OCI-LY1 (cell line): ENCODE results near the gene POLR1A.

Experiments
- EZH2 ChIP-seq: fragments of 200-600 bp; sonication (generic), shearing (Covaris generic); IDR thresholded peaks from 2 replicates; pipeline ENCODE4 v1.8.0; 2017; ENCODE audit warnings: borderline replicate concordance, mixed run types, mild to moderate bottlenecking, antibody characterized with exemption, low read length, moderate library complexity, mixed read lengths
- TF ChIP-seq, protein P1 (sequence below): fragments of 200-600 bp; sonication (generic), shearing (Covaris generic); IDR thresholded peaks from 2 replicates; pipeline ENCODE4 v1.5.1; 2017; ENCODE audit warnings: mild to moderate bottlenecking, antibody characterized with exemption, low read length, moderate library complexity, mixed read lengths

DNA sequence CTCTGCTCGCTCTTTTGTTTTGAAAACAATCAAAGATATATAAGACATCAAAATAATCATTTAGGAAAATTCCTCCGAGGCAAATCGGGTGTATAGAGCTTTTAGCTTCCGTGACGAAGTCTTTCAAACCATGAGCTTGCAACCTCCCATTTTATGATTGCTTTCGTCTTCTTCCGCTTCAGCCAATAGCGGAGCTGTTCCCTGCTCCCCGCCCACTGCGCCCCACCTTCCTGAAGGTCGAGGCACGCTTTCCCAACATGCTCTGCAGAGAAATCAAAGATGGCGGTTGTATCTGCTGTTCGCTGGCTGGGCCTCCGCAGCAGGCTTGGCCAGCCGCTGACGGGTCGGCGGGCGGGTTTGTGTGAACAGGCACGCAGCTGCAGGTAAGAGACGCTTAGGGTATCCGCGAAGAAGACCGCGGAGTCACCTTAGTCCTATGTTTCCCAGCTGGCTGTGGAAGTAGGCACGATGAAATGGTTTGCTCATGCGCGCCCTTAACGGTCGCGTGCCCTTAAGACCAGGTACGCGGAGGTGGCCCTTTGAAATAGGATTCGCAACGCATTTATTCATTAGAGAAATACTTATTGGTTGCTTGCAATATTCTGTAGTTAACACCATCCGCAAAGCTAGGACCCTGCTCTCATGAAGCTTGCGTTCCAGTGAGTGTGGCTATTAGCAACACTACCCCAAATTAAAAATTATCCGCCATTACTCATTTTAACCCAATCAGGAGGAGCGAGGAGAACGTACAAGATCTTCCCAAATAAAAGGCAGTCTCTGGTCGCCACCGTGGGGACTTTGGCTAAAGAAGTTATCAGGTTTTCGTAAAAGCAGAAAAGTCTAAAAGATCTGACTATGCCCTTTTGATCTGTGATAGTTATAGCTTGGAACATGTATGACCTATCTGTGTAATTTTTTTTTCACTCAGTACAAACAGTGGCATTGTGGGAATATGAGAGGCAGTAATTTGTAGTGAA is 571 bp upstream of the POLR1A start, which contains the start of gene PTCD3:
- no peak for TF ChIP-seq EZH2
- TF ChIP-seq, protein P1, sequence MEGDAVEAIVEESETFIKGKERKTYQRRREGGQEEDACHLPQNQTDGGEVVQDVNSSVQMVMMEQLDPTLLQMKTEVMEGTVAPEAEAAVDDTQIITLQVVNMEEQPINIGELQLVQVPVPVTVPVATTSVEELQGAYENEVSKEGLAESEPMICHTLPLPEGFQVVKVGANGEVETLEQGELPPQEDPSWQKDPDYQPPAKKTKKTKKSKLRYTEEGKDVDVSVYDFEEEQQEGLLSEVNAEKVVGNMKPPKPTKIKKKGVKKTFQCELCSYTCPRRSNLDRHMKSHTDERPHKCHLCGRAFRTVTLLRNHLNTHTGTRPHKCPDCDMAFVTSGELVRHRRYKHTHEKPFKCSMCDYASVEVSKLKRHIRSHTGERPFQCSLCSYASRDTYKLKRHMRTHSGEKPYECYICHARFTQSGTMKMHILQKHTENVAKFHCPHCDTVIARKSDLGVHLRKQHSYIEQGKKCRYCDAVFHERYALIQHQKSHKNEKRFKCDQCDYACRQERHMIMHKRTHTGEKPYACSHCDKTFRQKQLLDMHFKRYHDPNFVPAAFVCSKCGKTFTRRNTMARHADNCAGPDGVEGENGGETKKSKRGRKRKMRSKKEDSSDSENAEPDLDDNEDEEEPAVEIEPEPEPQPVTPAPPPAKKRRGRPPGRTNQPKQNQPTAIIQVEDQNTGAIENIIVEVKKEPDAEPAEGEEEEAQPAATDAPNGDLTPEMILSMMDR, result no peak
